ENCODE data around the gene NDFIP1.

Gene NDFIP1

DNA sequence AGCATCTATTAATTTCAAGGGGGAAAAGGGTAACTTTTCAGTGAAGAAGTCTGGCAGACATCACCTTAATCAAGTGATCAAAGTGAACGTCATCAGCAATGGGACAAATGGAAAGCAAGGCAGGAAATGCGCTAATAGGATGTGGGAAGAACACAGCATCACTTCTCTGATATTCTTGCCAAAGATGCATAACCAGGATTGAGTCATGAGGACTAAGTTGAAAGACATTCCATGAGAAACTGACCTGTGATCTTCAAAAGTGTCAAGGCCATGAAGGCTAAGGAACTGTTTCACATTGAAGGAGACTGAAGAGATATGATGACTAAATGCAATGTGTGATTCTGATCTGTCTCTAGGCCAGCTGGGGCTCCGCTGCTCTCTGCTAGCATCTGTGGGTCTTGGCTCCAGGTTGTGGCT lies 92.9 kb downstream of the NDFIP1 start:
- H3K9me3 ChIP-seq (ENCODE audit: control insufficient read depth, insufficient read depth, low read depth, low read length) = no peaks in the 10 kb centered on the region
- CTCF ChIA-PET = no interaction called here
- no peak overlapping the region for H3K27ac ChIP-seq (ENCODE audit: extremely low read depth, low read depth, low read length)
- POLR2A ChIA-PET = no interaction called here
- H3K36me3 ChIP-seq (ENCODE audit: control insufficient read depth in 2 of 2, insufficient read depth in 1 of 2, low read length in 2 of 2) = no peaks in the 10 kb centered on the region
- TF ChIP-seq ZNF544 (tag by site-specific recombination; IDR thresholded peaks at IDR 0.05) = no peak
- TF ChIP-seq, protein P1, sequence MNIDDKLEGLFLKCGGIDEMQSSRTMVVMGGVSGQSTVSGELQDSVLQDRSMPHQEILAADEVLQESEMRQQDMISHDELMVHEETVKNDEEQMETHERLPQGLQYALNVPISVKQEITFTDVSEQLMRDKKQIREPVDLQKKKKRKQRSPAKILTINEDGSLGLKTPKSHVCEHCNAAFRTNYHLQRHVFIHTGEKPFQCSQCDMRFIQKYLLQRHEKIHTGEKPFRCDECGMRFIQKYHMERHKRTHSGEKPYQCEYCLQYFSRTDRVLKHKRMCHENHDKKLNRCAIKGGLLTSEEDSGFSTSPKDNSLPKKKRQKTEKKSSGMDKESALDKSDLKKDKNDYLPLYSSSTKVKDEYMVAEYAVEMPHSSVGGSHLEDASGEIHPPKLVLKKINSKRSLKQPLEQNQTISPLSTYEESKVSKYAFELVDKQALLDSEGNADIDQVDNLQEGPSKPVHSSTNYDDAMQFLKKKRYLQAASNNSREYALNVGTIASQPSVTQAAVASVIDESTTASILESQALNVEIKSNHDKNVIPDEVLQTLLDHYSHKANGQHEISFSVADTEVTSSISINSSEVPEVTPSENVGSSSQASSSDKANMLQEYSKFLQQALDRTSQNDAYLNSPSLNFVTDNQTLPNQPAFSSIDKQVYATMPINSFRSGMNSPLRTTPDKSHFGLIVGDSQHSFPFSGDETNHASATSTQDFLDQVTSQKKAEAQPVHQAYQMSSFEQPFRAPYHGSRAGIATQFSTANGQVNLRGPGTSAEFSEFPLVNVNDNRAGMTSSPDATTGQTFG (tag by site-specific recombination; IDR thresholded peaks at IDR 0.05; ENCODE audit: borderline replicate concordance) = no peak
- no peak for TF ChIP-seq SCRT2 (tag by site-specific recombination; IDR thresholded peaks at IDR 0.05)
- TF ChIP-seq ZSCAN30 (tag by site-specific recombination; IDR thresholded peaks at IDR 0.05) = no peak
- no peak for TF ChIP-seq ZNF785 (tag by site-specific recombination; IDR thresholded peaks at IDR 0.05)
- TF ChIP-seq HIC1 (tag by site-specific recombination; IDR thresholded peaks at IDR 0.05) = no peak
- no peak for TF ChIP-seq GLI2 (tag by site-specific recombination; IDR thresholded peaks at IDR 0.05; ENCODE audit: borderline replicate concordance, low read depth)
- no peak overlapping the region for H3K4me3 ChIP-seq (ENCODE audit: low read depth, low read length)
- no peaks in the 10 kb centered on the region for H3K4me1 ChIP-seq (ENCODE audit: control insufficient read depth, insufficient read depth, low read length)

DNA sequence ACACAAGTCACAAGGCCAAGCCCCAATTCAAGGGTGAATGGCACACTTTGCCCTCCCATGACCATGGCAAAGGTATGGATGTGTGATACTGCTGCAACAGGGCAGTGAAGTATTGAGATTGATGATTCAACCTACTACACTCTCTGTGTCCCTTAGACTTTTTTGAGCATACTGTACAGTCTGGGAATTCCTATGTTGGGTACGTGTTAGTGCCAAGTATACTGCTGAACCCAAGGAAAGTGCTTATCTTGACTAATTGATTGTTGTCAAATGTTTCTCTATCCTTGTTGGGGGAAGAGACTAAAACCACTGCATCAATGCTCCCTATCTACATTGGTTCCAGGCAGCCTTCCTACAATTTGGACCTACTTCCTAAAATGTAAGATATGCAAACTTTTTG lies 93.7 kb downstream of the NDFIP1 start:
- H3K27ac ChIP-seq (ENCODE audit: extremely low read depth, low read depth, low read length) = no peak overlapping the region
- CTCF ChIA-PET = no interaction called here
- H3K4me1 ChIP-seq (ENCODE audit: control insufficient read depth, insufficient read depth, low read length) = no peaks in the 10 kb centered on the region

More for the DNA sequence above, 93.7 kb downstream of the NDFIP1 start:
- no peak overlapping the region for H3K4me3 ChIP-seq (ENCODE audit: low read depth, low read length)
- no peaks in the 10 kb centered on the region for H3K9me3 ChIP-seq (ENCODE audit: control insufficient read depth, insufficient read depth, low read depth, low read length)
- H3K36me3 ChIP-seq (ENCODE audit: control insufficient read depth in 2 of 2, insufficient read depth in 1 of 2, low read length in 2 of 2) = no peaks in the 10 kb centered on the region
- POLR2A ChIA-PET = no interaction called here
- TF ChIP-seq BCL11B (tag by site-specific recombination; IDR thresholded peaks at IDR 0.05; ENCODE audit: low read depth) = no peak
- no peak for TF ChIP-seq ZNF266 (tag by site-specific recombination; IDR thresholded peaks at IDR 0.05; ENCODE audit: low read depth)
- no peak for TF ChIP-seq ZNF2 (tag by site-specific recombination; IDR thresholded peaks at IDR 0.05)
- no peak for TF ChIP-seq ZNF561 (tag by site-specific recombination; IDR thresholded peaks at IDR 0.05; ENCODE audit: borderline replicate concordance)

All from HEK293 (cell line).